Measurements from ENCODE around the gene CTNNBIP1.

Gene CTNNBIP1

DNA sequence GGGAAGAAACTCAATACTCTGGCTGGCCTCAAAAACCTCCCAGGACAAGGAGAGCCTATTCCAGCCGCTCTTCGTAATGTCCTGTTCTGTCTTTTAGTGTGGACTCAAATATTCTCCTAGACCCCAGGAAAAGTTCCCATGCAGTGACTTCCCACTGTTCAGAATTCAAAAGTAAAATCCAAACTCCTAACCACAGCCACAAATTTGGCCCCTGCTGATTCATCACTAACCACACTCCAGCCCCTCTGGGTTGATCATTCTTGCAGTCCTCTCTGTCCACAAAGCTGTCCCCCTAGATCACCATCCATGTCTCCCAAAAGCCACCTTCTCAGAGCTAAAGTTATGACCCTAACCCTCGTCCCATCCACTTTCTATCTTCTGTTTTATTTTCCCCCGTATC is 5.1 kb downstream of the CTNNBIP1 start:
- H3K4me3 ChIP-seq (replicated peaks; ENCODE audit: low read depth, low read length) = no peak overlapping the region
- TF ChIP-seq, protein P1, sequence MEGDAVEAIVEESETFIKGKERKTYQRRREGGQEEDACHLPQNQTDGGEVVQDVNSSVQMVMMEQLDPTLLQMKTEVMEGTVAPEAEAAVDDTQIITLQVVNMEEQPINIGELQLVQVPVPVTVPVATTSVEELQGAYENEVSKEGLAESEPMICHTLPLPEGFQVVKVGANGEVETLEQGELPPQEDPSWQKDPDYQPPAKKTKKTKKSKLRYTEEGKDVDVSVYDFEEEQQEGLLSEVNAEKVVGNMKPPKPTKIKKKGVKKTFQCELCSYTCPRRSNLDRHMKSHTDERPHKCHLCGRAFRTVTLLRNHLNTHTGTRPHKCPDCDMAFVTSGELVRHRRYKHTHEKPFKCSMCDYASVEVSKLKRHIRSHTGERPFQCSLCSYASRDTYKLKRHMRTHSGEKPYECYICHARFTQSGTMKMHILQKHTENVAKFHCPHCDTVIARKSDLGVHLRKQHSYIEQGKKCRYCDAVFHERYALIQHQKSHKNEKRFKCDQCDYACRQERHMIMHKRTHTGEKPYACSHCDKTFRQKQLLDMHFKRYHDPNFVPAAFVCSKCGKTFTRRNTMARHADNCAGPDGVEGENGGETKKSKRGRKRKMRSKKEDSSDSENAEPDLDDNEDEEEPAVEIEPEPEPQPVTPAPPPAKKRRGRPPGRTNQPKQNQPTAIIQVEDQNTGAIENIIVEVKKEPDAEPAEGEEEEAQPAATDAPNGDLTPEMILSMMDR (IDR thresholded peaks at IDR 0.05; ENCODE audit: low read depth, low read length, missing control alignments) = no peak
- no peak for DNase-seq (ENCODE audit: extremely low read depth, low read depth)

DNA sequence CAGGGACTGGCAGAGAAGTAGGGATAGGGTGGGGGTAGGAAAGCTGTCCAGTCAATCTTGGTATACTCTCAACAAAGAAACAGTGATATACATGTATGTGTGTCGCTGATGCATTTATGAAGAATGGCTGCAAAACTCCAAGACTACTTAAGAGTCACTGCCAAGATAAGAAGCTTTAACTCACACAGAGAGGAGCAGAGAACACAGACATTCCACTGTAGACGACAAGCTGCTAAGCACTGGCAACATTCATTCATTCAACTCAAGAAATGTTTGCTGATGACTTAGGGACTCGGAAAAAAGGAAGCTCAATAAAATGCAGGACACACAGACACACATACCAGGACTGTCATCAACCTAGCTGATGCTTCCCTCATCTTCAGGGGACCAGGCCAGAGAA is 5.5 kb downstream of the CTNNBIP1 start:
- no peak for DNase-seq (ENCODE audit: extremely low read depth, low read depth)
- TF ChIP-seq, protein P1 (IDR thresholded peaks at IDR 0.05; ENCODE audit: low read depth, low read length, missing control alignments) = no peak

DNA sequence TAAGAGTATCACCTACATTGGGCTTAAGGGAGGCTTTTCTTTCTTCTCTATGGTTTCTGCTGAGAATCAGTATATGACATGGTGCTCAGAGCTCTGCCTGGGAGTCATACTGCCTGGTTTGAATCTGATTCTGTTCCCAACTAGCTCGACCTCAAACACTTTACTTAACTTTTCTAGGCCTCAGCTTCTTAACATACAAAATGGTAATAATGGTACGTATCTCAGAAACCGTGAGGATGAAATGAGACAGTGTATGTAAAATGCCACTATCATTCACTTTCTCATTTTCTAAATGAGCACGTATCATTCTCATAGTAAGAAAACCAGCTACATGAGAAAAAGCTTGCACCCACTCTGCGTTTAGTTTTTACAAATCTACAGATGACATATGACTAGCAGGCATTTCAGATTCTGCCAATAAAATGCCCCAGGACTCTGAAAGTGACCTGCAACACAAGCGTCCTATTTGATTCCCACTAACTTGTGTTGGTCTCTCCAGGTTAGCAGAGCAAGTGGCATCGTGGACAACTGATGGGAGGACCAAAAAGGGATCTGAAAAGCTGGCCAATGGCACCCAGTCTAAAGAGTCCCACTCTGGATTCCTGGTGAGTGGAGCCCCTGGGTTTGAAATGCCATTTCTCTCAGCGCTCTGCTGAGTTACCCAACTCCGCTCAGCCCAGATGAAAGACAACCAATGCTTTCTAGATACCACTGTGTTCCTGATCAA is 6.1 kb downstream of the CTNNBIP1 start:
- no peak for DNase-seq (ENCODE audit: extremely low read depth, low read depth)
- H3K4me3 ChIP-seq (replicated peaks; ENCODE audit: low read depth, low read length) = no peak overlapping the region
- TF ChIP-seq, protein P1 (IDR thresholded peaks at IDR 0.05; ENCODE audit: low read depth, low read length, missing control alignments) = no peak

More for the DNA sequence above, 5.5 kb downstream of the CTNNBIP1 start:
- H3K4me3 ChIP-seq (replicated peaks; ENCODE audit: low read depth, low read length) = no peak overlapping the region

DNA sequence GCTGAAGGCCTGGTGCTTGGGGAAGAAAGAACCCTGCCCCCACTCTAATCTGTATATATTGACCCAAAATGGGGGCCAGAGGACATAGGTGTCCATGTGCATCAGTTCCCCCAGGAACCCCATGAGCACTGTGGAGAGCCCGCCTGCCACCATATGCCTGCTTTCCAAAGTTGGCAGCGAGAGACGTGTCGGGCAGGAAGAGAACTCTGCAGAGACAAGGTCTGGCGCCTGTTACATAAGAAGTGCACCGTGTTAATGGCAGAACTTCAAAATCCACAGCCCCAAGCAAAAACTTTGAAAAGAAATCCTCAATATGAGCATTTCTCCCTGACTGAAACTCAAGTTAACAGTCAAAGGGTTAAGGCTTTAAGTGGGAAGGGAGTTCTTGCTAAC is 8.0 kb downstream of the CTNNBIP1 start:
- no peak for DNase-seq (ENCODE audit: extremely low read depth, low read depth)
- TF ChIP-seq, protein P1 (IDR thresholded peaks at IDR 0.05; ENCODE audit: low read depth, low read length, missing control alignments) = no peak
- no peak overlapping the region for H3K4me3 ChIP-seq (replicated peaks; ENCODE audit: low read depth, low read length)

DNA sequence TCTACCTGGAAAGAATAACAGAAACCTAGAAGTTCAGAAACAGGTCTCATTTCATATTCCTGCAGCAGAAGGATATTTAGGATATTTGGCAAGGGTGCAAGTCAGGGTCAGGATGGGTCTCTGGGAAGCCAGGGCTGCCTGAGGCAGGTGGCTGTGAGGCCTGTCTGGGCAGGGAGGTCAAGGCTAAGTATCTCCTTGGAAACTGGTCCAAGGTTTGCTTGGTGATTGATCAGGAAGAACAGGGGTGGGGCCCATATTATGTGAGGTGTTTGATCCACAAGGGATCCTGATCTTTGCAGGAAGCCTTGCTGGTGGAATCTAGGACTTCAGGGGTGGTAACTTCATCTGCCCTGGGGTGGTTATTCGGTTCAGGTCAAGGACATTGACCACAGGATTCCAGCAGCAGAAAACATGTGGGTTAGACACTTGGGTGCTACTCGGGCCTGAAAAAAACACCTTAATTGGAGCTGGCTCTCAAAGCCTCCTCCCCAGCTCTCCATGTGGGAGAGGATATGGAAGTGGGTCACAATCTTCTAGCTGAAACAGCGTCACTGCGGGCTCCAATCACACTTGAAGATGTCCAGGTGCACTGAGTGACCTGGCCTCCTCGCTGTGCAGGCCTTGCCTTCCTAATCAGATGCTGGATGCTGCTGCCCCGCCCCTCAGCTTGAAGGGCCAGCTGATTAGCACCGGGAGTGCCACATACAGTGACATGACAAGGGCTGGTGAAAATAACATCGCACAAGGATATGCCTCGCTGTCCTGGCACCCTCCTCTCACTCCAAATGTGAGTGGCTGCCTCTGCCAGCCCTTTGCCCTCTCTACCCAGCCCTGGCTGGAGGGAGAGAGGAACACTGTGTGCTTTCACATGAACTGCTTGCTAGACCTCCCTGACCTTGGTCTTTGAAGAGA is 8.7 kb downstream of the CTNNBIP1 start:
- TF ChIP-seq, protein P1 (IDR thresholded peaks at IDR 0.05; ENCODE audit: low read depth, low read length, missing control alignments) = no peak
- no peak for DNase-seq (ENCODE audit: extremely low read depth, low read depth)
- no peak overlapping the region for H3K4me3 ChIP-seq (replicated peaks; ENCODE audit: low read depth, low read length)

DNA sequence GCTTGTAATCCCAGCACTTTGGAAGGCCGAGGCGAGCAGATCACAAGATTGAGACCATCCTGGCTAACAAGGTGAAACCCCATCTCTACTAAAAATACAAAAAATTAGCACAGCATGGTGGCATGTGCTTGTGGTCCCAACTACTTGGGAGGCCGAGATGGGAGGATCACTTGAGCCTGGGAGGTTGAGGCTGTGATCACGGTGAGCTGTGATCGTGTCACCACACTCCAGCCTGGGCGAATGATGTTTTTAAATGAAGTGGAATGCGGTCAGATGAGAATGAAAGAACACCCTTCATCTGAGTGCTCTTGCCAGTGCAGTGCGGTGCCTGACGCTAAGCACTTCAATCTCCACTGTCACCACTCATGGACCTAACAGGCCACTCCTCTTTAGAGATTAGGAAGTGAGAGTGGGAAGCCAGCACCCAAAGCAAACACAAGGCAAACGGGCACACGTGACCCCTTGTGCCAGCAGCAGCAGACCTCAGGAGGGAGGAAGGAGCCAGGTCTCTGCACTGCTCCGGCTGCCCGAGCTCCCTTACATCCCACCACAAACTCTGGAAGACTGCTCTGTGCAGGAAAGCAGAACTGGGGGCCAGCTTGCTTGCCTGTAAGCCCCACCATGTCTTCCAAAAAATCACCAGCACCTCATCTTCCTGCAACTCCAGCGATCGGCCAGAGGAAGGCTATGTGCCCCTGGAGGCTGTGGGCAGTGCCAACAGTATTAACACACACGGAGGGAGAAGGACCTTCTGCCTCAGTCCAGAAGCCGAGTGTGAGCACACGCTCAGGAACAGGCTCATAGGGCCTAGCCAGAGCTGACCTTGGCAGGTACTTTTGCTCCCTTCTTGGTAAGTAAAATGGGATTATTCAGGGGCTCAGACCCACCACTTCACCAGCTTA is 9.7 kb downstream of the CTNNBIP1 start:
- DNase-seq (ENCODE audit: extremely low read depth, low read depth) = no peak
- TF ChIP-seq, protein P1 (IDR thresholded peaks at IDR 0.05; ENCODE audit: low read depth, low read length, missing control alignments) = no peak
- H3K4me3 ChIP-seq (replicated peaks; ENCODE audit: low read depth, low read length) = no peak overlapping the region

Measured in HFF-Myc (cell line).